Upper lobe of right lung (tissue), 1 donor: ENCODE results near the gene CRIP3. TPM values are rescaled to one million over a fixed set of nuclear protein-coding genes. Genes with fewer than 3 reads are reported as not detected.
A peak's percentile ranks its signal among the peaks of the same experiment; 100 is the strongest.
"Not testable (repeated sequence)": the region's sequence is repeated elsewhere in the genome, so short reads cannot be mapped to it uniquely, and the experiment has no call there.

Experiments
- ATAC-seq: fragments of 200-7000 bp; cut with Tn5 transposase; one replicate; pipeline ENCODE4 v1.9.1; 2020; ENCODE audit warnings: mild to moderate bottlenecking, moderate library complexity
- DNase-seq: peaks from one replicate; pipeline ENCODE4 v3.0.0-alpha.2; 2020
- H3K27ac ChIP-seq: fragments of 200-600 bp; one replicate; pipeline ENCODE4 v1.8.0; 2022
- H3K27me3 ChIP-seq: fragments of 200-600 bp; one replicate; pipeline ENCODE4 v1.8.0; 2022; ENCODE audit warnings: mild to moderate bottlenecking
- H3K36me3 ChIP-seq: fragments of 200-600 bp; one replicate; pipeline ENCODE4 v1.8.0; 2022
- H3K4me1 ChIP-seq: fragments of 200-600 bp; one replicate; pipeline ENCODE4 v1.8.0; 2022
- H3K4me3 ChIP-seq: fragments of 200-600 bp; one replicate; pipeline ENCODE4 v1.8.0; 2022; ENCODE audit warnings: mild to moderate bottlenecking
- H3K9me3 ChIP-seq: fragments of 200-600 bp; one replicate; pipeline ENCODE4 v1.8.0; 2022
- CTCF ChIP-seq: fragments of 200-600 bp; IDR thresholded peaks from one replicate; pipeline ENCODE4 v1.8.0; 2022; ENCODE audit warnings: antibody characterized with exemption
- intact Hi-C: fragments of 100-400 bp; cut with DNase I; formaldehyde crosslinking; loops from one replicate; pipeline ENCODE4 v1.11.0; 2022
- long read RNA-seq: library from polyadenylated mRNA; unstranded; transcript quantifications from one replicate; pipeline ENCODE4 v2.0.0, GENCODE V29; 2021
- total RNA-seq: library from RNA; stranded (reverse); fragmentation: NEBNext Ultra II Directional; extraction: Animal tissue kit (Norgen Biotek cat#: 25700); gene quantifications from one replicate; pipeline ENCODE4 v1.2.1, GENCODE V29; 2021
- donor health status: DM: no; HTN: yes; CAD: no; lungs with severe emphysema.

Gene CRIP3, protein sequence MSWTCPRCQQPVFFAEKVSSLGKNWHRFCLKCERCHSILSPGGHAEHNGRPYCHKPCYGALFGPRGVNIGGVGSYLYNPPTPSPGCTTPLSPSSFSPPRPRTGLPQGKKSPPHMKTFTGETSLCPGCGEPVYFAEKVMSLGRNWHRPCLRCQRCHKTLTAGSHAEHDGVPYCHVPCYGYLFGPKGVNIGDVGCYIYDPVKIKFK
- total RNA-seq, result 0.90 TPM
- long read RNA-seq, result 0 reads

DNA sequence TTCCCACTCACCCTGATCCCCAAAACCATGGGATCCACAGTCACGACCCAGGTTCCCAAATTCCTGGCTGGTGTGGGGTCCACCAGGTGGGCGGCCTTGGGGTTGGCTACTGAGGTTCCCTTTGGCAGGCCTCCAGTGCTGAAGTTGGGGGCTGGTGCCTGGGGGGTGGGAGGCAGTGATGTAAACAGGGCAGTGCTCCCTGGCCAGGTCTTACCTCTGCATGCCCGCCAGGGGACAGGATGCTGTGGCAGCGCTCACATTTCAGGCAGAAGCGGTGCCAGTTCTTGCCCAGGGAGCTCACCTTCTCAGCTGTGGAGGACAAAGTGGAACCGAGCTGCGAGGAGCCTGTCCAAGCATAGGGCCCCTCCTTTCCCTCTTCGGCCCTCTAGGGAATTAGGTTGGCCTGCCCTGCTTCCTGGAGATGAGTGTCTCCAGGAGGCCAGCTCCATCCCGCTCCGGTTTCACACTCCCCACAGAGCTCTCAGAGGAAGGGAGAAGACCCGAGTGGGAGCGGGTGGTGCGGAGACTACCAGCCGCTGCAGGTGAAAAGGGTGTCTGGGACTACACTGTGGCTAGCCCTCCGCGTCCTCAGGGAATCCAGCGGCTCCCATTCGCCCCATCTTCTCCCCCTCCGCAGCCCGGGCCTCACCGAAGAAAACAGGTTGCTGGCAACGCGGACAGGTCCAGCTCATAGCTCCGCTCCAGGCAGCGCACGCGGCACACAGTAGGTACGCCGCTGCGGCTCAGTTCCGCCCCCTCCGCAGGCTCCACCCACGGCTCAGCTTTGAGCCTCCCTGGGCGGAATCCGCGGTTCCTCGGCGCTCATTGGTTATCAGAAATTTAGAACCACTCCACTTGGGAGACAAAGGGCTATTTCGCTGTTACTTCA lies at the start of gene CRIP3:
TSS of gene CRIP3 (minus strand) at position 726 of the 889 bp plus-strand sequence. CDS start at position 692, 34 bp downstream.
- DNase-seq, result no peak

GRCh38 chr6:43355862-43356590 lies 47.4 kb upstream of the CRIP3 start:
- intact Hi-C loops, result no loop called here
- H3K4me3 ChIP-seq, result no peak overlapping the region
- no peaks in the 10 kb centered on the region for H3K4me1 ChIP-seq
- ATAC-seq (peak; percentile 48), DNase-seq (no peak)
- H3K36me3 ChIP-seq, result peaks cover 64% of the 10 kb centered on the region
- peak; percentile 9 for TF ChIP-seq CTCF
- no peaks in the 10 kb centered on the region for H3K9me3 ChIP-seq
- H3K27ac ChIP-seq, result no peak overlapping the region
- H3K27me3 ChIP-seq, result no peaks in the 10 kb centered on the region

More for the DNA sequence above, at the start of gene CRIP3:
- intact Hi-C loops, result no loop called here
- Histone ChIP-seq H3K9me3 (no peaks in the 10 kb centered on the region), H3K36me3 (no peaks in the 10 kb centered on the region), H3K4me1 (peaks cover 15% of the 10 kb centered on the region), H3K27ac (no peak within 1 kb of the TSS), H3K4me3 (peak within 1 kb of the TSS; percentile 36), H3K27me3 (no peaks in the 10 kb centered on the region)
- TF ChIP-seq CTCF, result peak; percentile 9
- peak; percentile 71 for ATAC-seq

DNA sequence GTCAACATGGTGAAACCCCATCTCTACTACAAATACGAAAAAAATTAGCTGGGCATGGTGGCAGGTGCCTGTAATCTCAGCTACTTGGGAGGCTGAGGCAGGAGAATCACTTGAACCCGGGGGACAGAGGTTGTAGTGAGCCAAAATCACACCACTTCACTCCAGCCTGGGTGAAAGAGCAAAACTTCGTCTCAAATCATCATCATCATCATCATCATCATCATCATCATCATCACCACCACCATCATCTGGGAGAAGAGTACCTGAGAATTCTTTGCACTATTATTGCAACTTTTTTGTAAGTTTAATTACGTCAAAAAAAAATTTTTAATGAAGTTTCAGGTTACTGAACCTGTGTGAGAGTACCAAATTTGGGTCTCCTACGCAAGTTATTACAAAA lies 43.3 kb upstream of the CRIP3 start:
- H3K4me1 ChIP-seq, H3K27ac ChIP-seq, ATAC-seq, H3K27me3 ChIP-seq, H3K4me3 ChIP-seq, intact Hi-C loops, H3K9me3 ChIP-seq, DNase-seq: not testable (repeated sequence)
- peaks cover 75% of the 10 kb centered on the region for H3K36me3 ChIP-seq

- intact Hi-C loops, result no loop called here
- H3K27ac ChIP-seq, result no peak overlapping the region
- no peaks in the 10 kb centered on the region for H3K4me1 ChIP-seq
- TF ChIP-seq CTCF, result no peak
- H3K9me3 ChIP-seq, result no peaks in the 10 kb centered on the region
- H3K36me3 ChIP-seq, result peaks cover 86% of the 10 kb centered on the region
- no peak overlapping the region for H3K4me3 ChIP-seq
- DNase-seq (no peak), ATAC-seq (no peak)
- no peaks in the 10 kb centered on the region for H3K27me3 ChIP-seq
Measured at GRCh38 chr6:43347444-43347843, 38.8 kb upstream of the CRIP3 start.

- Histone ChIP-seq H3K4me3 (no peak overlapping the region), H3K27ac (no peak overlapping the region), H3K36me3 (peaks cover 88% of the 10 kb centered on the region), H3K9me3 (no peaks in the 10 kb centered on the region), H3K27me3 (no peaks in the 10 kb centered on the region), H3K4me1 (no peaks in the 10 kb centered on the region)
- ATAC-seq (no peak), DNase-seq (no peak)
- intact Hi-C loops, result no loop called here
- TF ChIP-seq CTCF, result no peak
Measured at GRCh38 chr6:43347021-43347420, 38.4 kb upstream of the CRIP3 start.

GRCh38 chr6:43346243-43346642 lies 37.6 kb upstream of the CRIP3 start:
- H3K4me3 ChIP-seq, DNase-seq, ATAC-seq, H3K27me3 ChIP-seq, intact Hi-C loops, H3K9me3 ChIP-seq, H3K4me1 ChIP-seq, H3K27ac ChIP-seq: not testable (repeated sequence)
- peaks cover 88% of the 10 kb centered on the region for H3K36me3 ChIP-seq
